CMK (cell line): ENCODE measurements around the gene CNKSR3.

ENCODE experiments used
- DNase-seq: peaks from one replicate; pipeline ENCODE4 v3.0.0-alpha.2; 2010; ENCODE audit warnings: low read depth

Gene CNKSR3

GRCh38 chr6:154478701-154479060 is 31.8 kb downstream of the CNKSR3 start:
- DNase-seq: no peak

- DNase-seq: no peak
Observed at GRCh38 chr6:154478021-154478700, 32.3 kb downstream of the CNKSR3 start.

GRCh38 chr6:154476494-154476893 is 34.0 kb downstream of the CNKSR3 start:
- DNase-seq: no peak

- DNase-seq: no peak
Observed at GRCh38 chr6:154474648-154475428, 35.6 kb downstream of the CNKSR3 start.

GRCh38 chr6:154473324-154473723 is 37.2 kb downstream of the CNKSR3 start:
- DNase-seq: no peak

- DNase-seq: no peak
Observed at GRCh38 chr6:154471609-154472362, 38.7 kb downstream of the CNKSR3 start.

- no peak for DNase-seq
Observed at GRCh38 chr6:154469306-154469935, 41.1 kb downstream of the CNKSR3 start.

GRCh38 chr6:154468760-154469159 is 41.7 kb downstream of the CNKSR3 start:
- no peak for DNase-seq

- DNase-seq: no peak
Observed at GRCh38 chr6:154466971-154467679, 43.4 kb downstream of the CNKSR3 start.

GRCh38 chr6:154466139-154466538 is 44.3 kb downstream of the CNKSR3 start:
- no peak for DNase-seq

- DNase-seq: no peak
Observed at GRCh38 chr6:154463573-154464419, 46.7 kb downstream of the CNKSR3 start.

- no peak for DNase-seq
Observed at GRCh38 chr6:154462425-154462824, 48.1 kb downstream of the CNKSR3 start.

- DNase-seq: no peak
Observed at GRCh38 chr6:154461348-154461747, 49.1 kb downstream of the CNKSR3 start.

GRCh38 chr6:154460306-154461071 is 50.0 kb downstream of the CNKSR3 start:
- DNase-seq: no peak

GRCh38 chr6:154459513-154459912 is 51.0 kb downstream of the CNKSR3 start:
- DNase-seq: no peak

GRCh38 chr6:154458565-154459470 is 51.7 kb downstream of the CNKSR3 start:
- no peak for DNase-seq

GRCh38 chr6:154457881-154458284 is 52.6 kb downstream of the CNKSR3 start:
- no peak for DNase-seq

- no peak for DNase-seq
Observed at GRCh38 chr6:154457046-154457713, 53.3 kb downstream of the CNKSR3 start.
